ENCODE measurements around the gene CBX1. TPM values are rescaled to one million over a fixed set of nuclear protein-coding genes. Genes with fewer than 3 reads are reported as not detected.
A peak's percentile ranks its signal among the peaks of the same experiment; 100 is the strongest.

Gene CBX1
- total and polyA plus RNA-seq, 4 donors = 3.4 to 11.6 (median 9.6) TPM

GRCh38 chr17:48100591-48101011, 677 bp downstream of the CBX1 start:
- TF ChIP-seq JUND (IDR thresholded peaks at IDR 0.05) (no peak), TAF1 (conservative IDR thresholded peaks at IDR 0.05) (no peak), ZBTB33 (IDR thresholded peaks at IDR 0.05) (no peak), FOXA1 (IDR thresholded peaks at IDR 0.05) (no peak), HNF4G (IDR thresholded peaks at IDR 0.05) (no peak), NR2F2 (IDR thresholded peaks at IDR 0.05) (no peak), ATF3 (IDR thresholded peaks at IDR 0.05) (no peak), MAX (IDR thresholded peaks at IDR 0.05) (no peak), GABPA (IDR thresholded peaks at IDR 0.05 in 1 of 2, conservative IDR thresholded peaks at IDR 0.05 in 1 of 2) (no peak), REST (IDR thresholded peaks at IDR 0.05) (no peak), HNF4A (conservative IDR thresholded peaks at IDR 0.05) (no peak), CTCF (IDR thresholded peaks at IDR 0.05; ENCODE audit: low read depth, low read length, missing input control) (no peak), EGR1 (IDR thresholded peaks at IDR 0.05; ENCODE audit: low read depth in 2 of 2) (no peak), FOXA2 (IDR thresholded peaks at IDR 0.05) (no peak), YY1 (IDR thresholded peaks at IDR 0.05) (no peak), RXRA (IDR thresholded peaks at IDR 0.05) (no peak), SP1 (IDR thresholded peaks at IDR 0.05) (no peak)
- Histone ChIP-seq H3K4me1 (ENCODE audit: control insufficient read depth in 4 of 4, insufficient read depth in 4 of 4, low read length in 3 of 4) (peaks cover 1 to 17% (median 11%) of the 10 kb centered on the region in 4 donors), H3K27ac (ENCODE audit: low read depth in 1 of 2, low read length in 2 of 2) (peak overlapping the region; percentile 81 to 89), H3K9me3 (ENCODE audit: control insufficient read depth in 4 of 4, low read length in 3 of 4) (no peaks in the 10 kb centered on the region), H3K4me3 (ENCODE audit: low read depth in 1 of 3, low read length in 3 of 3) (peak overlapping the region; percentile 51 to 94 (median 77)), H3K36me3 (ENCODE audit: control insufficient read depth in 4 of 4, insufficient read depth in 3 of 4, low read depth in 1 of 4, low read length in 3 of 4) (no peaks in the 10 kb centered on the region), H3K9ac (ENCODE audit: low read depth in 1 of 2, low read length in 2 of 2) (peak overlapping the region; percentile 51 to 77), H3K27me3 (ENCODE audit: control insufficient read depth in 4 of 4, insufficient read depth in 4 of 4, low read length in 3 of 4) (no peaks in the 10 kb centered on the region)
- WGBS = 1% methylated on average over 23 of the region's 23 CpGs
- peak; percentile 44 for DNase-seq (ENCODE audit: low spot score)
